Spleen (tissue), 7 donors: ENCODE results near the gene EFNA3.

ENCODE experiments used
- POLR2A ChIP-seq, 3 donors: fragments of 450-650 bp; IDR thresholded peaks; one replicate each; pipeline ENCODE4 v1.5.1; 2017; ENCODE audit warnings: antibody characterized with exemption in 3 of 3, mild to moderate bottlenecking in 1 of 3
- TF ChIP-seq, protein P1 (sequence below), 11 experiments: fragments of 200-600 bp in 7 of 11; fragments of 450-650 bp in 4 of 11; sonication (generic) in 4 of 11; IDR thresholded peaks in 8 of 11; conservative IDR thresholded peaks in 3 of 11; 1 replicate in 7 of 11; 2 replicates in 4 of 11; pipeline versions ENCODE4 v1.4.0 to v1.8.0; 2016 to 2021; ENCODE audit warnings: antibody characterized with exemption in 11 of 11, inconsistent platforms in 4 of 11, mild to moderate bottlenecking in 1 of 11
- donor health status: DM: no; HTN: no; CAD: no; lungs with moderate emphysema.
- donor health status: DM: no; HTN: no; CAD: no.
- donor health status: DM: no; HTN: no; CAD: no.

DNA sequence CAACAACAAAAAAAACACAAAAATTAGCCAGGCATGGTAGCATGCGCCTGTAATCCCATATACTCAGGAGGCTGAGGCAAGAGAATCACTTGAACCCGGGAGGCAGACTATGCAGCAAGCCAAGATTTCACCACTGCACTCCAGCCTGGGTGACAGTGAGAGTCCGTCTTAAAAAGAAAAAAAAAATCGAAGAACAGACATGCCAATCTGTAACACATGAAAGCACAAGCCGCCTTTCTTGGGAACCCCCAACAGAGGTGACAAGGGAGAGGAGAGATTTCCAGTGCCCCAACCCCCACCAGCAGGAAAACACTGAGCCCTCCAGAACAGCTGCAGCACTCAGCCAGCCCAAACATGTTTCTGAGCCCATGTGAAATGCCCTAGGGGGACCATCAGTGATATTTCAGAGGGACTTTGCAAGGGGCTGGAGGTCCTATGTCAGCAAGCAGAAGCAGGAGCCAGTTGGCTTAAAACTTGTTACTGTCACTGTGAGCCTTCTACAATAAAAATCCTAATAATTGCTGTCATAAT lies 34.9 kb downstream of the EFNA3 start:
- TF ChIP-seq, protein P1, sequence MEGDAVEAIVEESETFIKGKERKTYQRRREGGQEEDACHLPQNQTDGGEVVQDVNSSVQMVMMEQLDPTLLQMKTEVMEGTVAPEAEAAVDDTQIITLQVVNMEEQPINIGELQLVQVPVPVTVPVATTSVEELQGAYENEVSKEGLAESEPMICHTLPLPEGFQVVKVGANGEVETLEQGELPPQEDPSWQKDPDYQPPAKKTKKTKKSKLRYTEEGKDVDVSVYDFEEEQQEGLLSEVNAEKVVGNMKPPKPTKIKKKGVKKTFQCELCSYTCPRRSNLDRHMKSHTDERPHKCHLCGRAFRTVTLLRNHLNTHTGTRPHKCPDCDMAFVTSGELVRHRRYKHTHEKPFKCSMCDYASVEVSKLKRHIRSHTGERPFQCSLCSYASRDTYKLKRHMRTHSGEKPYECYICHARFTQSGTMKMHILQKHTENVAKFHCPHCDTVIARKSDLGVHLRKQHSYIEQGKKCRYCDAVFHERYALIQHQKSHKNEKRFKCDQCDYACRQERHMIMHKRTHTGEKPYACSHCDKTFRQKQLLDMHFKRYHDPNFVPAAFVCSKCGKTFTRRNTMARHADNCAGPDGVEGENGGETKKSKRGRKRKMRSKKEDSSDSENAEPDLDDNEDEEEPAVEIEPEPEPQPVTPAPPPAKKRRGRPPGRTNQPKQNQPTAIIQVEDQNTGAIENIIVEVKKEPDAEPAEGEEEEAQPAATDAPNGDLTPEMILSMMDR (IDR thresholded peaks at IDR 0.05 in 8 of 11, conservative IDR thresholded peaks at IDR 0.05 in 3 of 11): no peak
- TF ChIP-seq POLR2A (IDR thresholded peaks at IDR 0.05): no peak
